Left hindlimb (tissue), 1 donor: Measurements from ENCODE around the gene ERC2.

ENCODE experiments used
- DNase-seq: peaks from one replicate; pipeline ENCODE4 v3.0.0-alpha.2; 2018

The ERC2 gene

GRCh38 chr3:55629432-55629831, 838.8 kb downstream of the ERC2 start:
- DNase-seq, result no peak

- no peak for DNase-seq
Observed at GRCh38 chr3:55626279-55626665, 842.0 kb downstream of the ERC2 start.

GRCh38 chr3:55624238-55624637, 844.0 kb downstream of the ERC2 start:
- no peak for DNase-seq

GRCh38 chr3:55623786-55624185, 844.5 kb downstream of the ERC2 start:
- no peak for DNase-seq

- DNase-seq, result no peak
Observed at GRCh38 chr3:55622733-55623132, 845.5 kb downstream of the ERC2 start.

- DNase-seq, result no peak
Observed at GRCh38 chr3:55622116-55622515, 846.2 kb downstream of the ERC2 start.

- DNase-seq, result no peak
Observed at GRCh38 chr3:55621648-55622047, 846.6 kb downstream of the ERC2 start.

GRCh38 chr3:55621026-55621422, 847.2 kb downstream of the ERC2 start:
- no peak for DNase-seq

- DNase-seq, result no peak
Observed at GRCh38 chr3:55620351-55621025, 847.8 kb downstream of the ERC2 start.

GRCh38 chr3:55619046-55619808, 849.0 kb downstream of the ERC2 start:
- DNase-seq, result no peak

GRCh38 chr3:55617385-55617784, 850.9 kb downstream of the ERC2 start:
- DNase-seq, result no peak

GRCh38 chr3:55616803-55617202, 851.5 kb downstream of the ERC2 start:
- no peak for DNase-seq

GRCh38 chr3:55615694-55616295, 852.5 kb downstream of the ERC2 start:
- DNase-seq, result no peak

GRCh38 chr3:55615039-55615693, 853.1 kb downstream of the ERC2 start:
- no peak for DNase-seq

GRCh38 chr3:55611121-55611520, 857.1 kb downstream of the ERC2 start:
- no peak for DNase-seq

- no peak for DNase-seq
Observed at GRCh38 chr3:55609230-55609827, 858.9 kb downstream of the ERC2 start.

GRCh38 chr3:55608301-55608937, 859.8 kb downstream of the ERC2 start:
- DNase-seq, result no peak

- DNase-seq, result no peak
Observed at GRCh38 chr3:55607844-55608243, 860.4 kb downstream of the ERC2 start.

GRCh38 chr3:55607175-55607574, 861.1 kb downstream of the ERC2 start:
- no peak for DNase-seq

GRCh38 chr3:55605443-55606236, 862.6 kb downstream of the ERC2 start:
- DNase-seq, result no peak

- no peak for DNase-seq
Observed at GRCh38 chr3:55604846-55605245, 863.4 kb downstream of the ERC2 start.

- DNase-seq, result no peak
Observed at GRCh38 chr3:55604402-55604801, 863.9 kb downstream of the ERC2 start.
